ENCODE measurements around the gene CKAP4.
A peak's percentile ranks its signal among the peaks of the same experiment; 100 is the strongest.

Gene CKAP4

DNA sequence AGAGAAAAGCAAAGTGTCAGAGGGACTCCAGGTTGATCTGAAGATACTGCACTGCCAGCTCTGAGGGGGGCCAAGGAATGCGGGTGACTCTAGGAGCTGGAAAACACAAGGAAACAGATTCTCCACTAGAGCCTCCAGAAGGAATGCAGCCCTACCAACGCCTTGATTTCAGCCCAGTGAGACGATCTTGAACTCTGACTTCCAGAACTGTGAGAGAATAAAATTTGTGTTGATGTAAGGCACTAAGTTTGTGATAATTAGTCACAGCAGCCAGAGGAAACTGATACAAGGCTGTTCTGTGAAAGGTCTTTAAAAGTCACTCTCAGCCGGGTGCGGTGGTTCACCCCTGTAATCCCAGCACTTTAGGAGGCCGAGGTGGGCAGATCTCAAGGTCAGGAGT lies 34.2 kb downstream of the CKAP4 start:
- no peaks in the 10 kb centered on the region for H3K4me1 ChIP-seq (ENCODE audit: control insufficient read depth in 5 of 5, insufficient read depth in 5 of 5, low read length in 5 of 5)
- H3K27ac ChIP-seq (ENCODE audit: low read depth, low read length): no peak overlapping the region
- no peak overlapping the region for H3K4me3 ChIP-seq (ENCODE audit: low read depth in 1 of 5, low read length in 5 of 5)
- no peak overlapping the region for H3K9ac ChIP-seq (ENCODE audit: low read length in 5 of 5)
- no peaks in the 10 kb centered on the region for H3K36me3 ChIP-seq (ENCODE audit: control insufficient read depth in 5 of 5, insufficient read depth in 5 of 5, low read length in 5 of 5)
- H3K9me3 ChIP-seq (ENCODE audit: control insufficient read depth in 5 of 5, low read length in 5 of 5): peaks cover 0 to 10% (median 8%) of the 10 kb centered on the region in 5 donors
- no peaks in the 10 kb centered on the region for H3K27me3 ChIP-seq (ENCODE audit: control insufficient read depth in 5 of 5, insufficient read depth in 4 of 5, low read length in 5 of 5)

DNA sequence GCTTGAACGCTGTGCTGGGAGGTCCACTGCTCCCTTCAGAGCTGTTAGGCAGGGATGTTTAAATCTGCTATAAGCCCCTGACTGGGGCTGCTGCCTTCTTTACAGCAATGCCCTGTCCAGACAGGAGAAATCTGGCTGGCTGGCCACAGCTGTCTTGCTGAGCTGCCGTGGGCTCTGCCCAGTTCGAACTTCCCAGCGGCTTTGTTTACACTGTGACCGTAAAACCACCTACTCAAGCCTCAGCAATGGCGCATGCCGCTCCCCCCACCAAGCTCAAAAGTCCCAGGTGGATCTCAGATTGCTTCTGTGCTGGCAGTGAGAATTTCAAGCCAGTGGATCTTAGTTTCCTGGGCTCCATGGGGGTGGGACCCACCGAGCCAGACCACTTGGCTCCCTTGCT lies 35.8 kb downstream of the CKAP4 start:
- H3K4me3 ChIP-seq (ENCODE audit: low read depth in 1 of 5, low read length in 5 of 5): no peak overlapping the region
- no peaks in the 10 kb centered on the region for H3K4me1 ChIP-seq (ENCODE audit: control insufficient read depth in 5 of 5, insufficient read depth in 5 of 5, low read length in 5 of 5)
- no peak overlapping the region for H3K27ac ChIP-seq (ENCODE audit: low read depth, low read length)
- no peak overlapping the region for H3K9ac ChIP-seq (ENCODE audit: low read length in 5 of 5)
- H3K27me3 ChIP-seq (ENCODE audit: control insufficient read depth in 5 of 5, insufficient read depth in 4 of 5, low read length in 5 of 5): no peaks in the 10 kb centered on the region
- no peaks in the 10 kb centered on the region for H3K9me3 ChIP-seq (ENCODE audit: control insufficient read depth in 5 of 5, low read length in 5 of 5)
- H3K36me3 ChIP-seq (ENCODE audit: control insufficient read depth in 5 of 5, insufficient read depth in 5 of 5, low read length in 5 of 5): no peaks in the 10 kb centered on the region

DNA sequence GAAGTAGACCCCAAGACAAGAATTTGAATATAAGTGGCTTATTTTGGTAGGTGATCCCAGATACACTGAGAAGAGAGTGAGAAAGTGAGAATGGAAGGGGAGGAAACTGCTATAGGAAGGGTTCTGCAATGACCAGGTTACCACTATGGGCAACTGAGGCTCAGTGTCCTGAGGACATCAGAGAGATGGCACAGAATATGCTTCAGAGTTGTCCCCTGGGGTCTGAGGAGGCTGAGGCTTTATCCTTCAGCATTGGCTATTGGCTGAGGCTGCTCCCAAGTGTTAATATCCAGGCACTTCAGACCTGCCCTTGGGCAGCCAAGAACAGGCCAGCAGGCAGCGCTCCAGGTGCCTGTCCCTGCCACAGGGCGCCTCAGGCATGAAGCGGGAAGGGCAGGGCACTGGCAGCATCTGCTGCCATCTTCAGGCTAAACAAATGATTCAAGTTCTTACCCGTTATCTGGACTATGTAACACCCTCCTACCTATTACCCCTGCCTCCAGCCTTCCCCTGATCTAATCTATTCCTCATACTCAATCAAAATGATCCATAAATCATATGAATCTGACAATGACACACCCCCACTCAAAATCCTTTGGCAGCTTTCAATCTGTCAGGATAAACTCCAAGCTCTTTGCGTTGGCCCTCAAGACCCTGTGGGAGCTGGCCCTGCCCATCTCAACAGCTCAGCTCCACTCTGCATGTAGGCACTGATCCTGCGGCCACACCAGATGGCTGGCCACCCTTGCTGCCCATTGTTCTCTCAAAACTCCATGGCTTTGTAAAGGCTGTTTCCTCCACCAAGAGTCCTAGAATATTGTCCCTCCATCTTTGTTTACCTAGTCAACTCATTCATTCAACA lies 42.4 kb downstream of the CKAP4 start:
- no peak overlapping the region for H3K27ac ChIP-seq (ENCODE audit: low read depth, low read length)
- no peaks in the 10 kb centered on the region for H3K27me3 ChIP-seq (ENCODE audit: control insufficient read depth in 5 of 5, insufficient read depth in 4 of 5, low read length in 5 of 5)
- H3K4me3 ChIP-seq (ENCODE audit: low read depth in 1 of 5, low read length in 5 of 5): no peak overlapping the region
- peaks cover 0 to 3% (median 0%) of the 10 kb centered on the region in 5 donors for H3K9me3 ChIP-seq (ENCODE audit: control insufficient read depth in 5 of 5, low read length in 5 of 5)
- no peaks in the 10 kb centered on the region for H3K36me3 ChIP-seq (ENCODE audit: control insufficient read depth in 5 of 5, insufficient read depth in 5 of 5, low read length in 5 of 5)
- H3K4me1 ChIP-seq (ENCODE audit: control insufficient read depth in 5 of 5, insufficient read depth in 5 of 5, low read length in 5 of 5): no peaks in the 10 kb centered on the region
- no peak overlapping the region for H3K9ac ChIP-seq (ENCODE audit: low read length in 5 of 5)

DNA sequence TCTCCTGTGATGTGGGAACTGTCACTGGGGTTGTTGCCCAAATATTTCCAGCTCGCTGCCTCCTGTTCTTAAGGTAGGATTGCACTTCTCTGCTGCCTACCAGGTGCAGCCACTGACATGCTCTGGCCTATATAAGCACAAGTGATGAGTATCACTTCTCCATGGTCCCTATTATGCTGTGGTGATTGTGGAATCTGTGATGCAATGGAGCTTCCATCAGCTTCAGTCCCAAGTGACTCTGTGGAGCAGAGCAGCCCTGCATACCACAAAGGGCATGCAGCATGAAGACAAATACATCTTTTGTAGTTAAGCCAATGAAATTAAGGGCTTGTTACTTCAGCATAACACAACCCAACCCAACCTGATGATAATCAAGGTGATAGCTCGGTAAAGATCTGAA lies 43.5 kb downstream of the CKAP4 start:
- Histone ChIP-seq H3K9me3 (ENCODE audit: control insufficient read depth in 5 of 5, low read length in 5 of 5) (peaks cover 0 to 3% (median 0%) of the 10 kb centered on the region in 5 donors), H3K4me3 (ENCODE audit: low read depth in 1 of 5, low read length in 5 of 5) (no peak overlapping the region), H3K27ac (ENCODE audit: low read depth, low read length) (no peak overlapping the region), H3K27me3 (ENCODE audit: control insufficient read depth in 5 of 5, insufficient read depth in 4 of 5, low read length in 5 of 5) (no peaks in the 10 kb centered on the region), H3K9ac (ENCODE audit: low read length in 5 of 5) (no peak overlapping the region), H3K36me3 (ENCODE audit: control insufficient read depth in 5 of 5, insufficient read depth in 5 of 5, low read length in 5 of 5) (no peaks in the 10 kb centered on the region), H3K4me1 (ENCODE audit: control insufficient read depth in 5 of 5, insufficient read depth in 5 of 5, low read length in 5 of 5) (no peaks in the 10 kb centered on the region)

DNA sequence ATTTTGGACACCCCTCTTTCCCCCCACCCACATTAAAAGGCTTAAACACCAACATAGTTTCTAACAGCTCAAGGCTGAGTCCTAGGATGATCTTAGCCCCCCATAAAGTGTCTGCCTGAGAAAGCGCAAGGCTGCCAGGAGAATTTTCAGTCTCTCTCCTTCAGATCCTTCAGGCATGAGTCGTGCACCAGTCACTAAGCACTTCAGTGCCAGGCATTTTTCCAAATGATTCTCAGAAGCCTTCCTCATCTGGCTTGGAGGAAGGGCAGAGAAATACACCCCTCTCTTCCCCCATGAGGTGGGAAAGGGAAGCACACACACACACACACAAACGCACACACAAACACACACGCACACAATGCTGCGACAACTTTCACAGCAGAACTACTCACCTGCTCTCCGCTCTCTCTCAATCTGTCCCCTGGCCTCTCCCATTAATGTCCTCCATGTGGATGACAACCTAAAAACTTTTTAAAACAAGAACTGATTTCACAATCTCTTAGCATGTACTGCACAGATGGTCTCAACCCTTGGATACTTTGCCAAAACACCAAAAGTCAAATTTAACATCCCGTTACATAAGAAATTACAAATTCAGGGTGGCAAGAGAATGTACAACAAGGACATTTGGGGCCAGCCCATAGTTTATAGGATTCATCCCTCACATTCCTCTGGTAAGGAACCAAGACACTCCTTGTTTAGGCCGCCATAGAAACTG lies 49.8 kb downstream of the CKAP4 start:
- Histone ChIP-seq H3K4me1 (ENCODE audit: control insufficient read depth in 5 of 5, insufficient read depth in 5 of 5, low read length in 5 of 5) (peaks cover 0 to 49% (median 38%) of the 10 kb centered on the region in 5 donors), H3K27ac (ENCODE audit: low read depth, low read length) (no peak overlapping the region), H3K27me3 (ENCODE audit: control insufficient read depth in 5 of 5, insufficient read depth in 4 of 5, low read length in 5 of 5) (no peaks in the 10 kb centered on the region), H3K4me3 (ENCODE audit: low read depth in 1 of 5, low read length in 5 of 5) (no peak overlapping the region), H3K9ac (ENCODE audit: low read length in 5 of 5) (no peak overlapping the region), H3K36me3 (ENCODE audit: control insufficient read depth in 5 of 5, insufficient read depth in 5 of 5, low read length in 5 of 5) (no peaks in the 10 kb centered on the region), H3K9me3 (ENCODE audit: control insufficient read depth in 5 of 5, low read length in 5 of 5) (no peaks in the 10 kb centered on the region)

DNA sequence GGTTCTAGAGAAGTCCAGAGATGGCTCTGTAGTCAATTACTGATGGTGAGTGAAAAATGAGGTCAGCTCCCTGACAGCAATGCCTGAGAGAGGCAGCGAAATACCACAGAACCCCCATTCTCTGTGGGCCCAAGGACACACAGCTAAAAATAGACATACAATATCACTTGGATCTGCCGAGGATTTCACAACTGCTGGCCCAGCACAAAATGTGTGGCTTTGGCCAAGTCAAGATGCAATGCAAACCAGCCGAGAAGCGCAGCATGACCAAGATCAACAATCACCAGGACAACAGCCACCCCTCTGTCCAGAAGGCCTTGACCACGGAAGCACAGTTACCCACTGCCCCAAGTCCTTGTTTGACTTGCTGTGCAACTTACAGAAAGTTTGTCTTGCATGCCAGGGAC lies 52.2 kb downstream of the CKAP4 start:
- H3K9me3 ChIP-seq (ENCODE audit: control insufficient read depth in 5 of 5, low read length in 5 of 5): no peaks in the 10 kb centered on the region
- peaks cover 0 to 56% (median 41%) of the 10 kb centered on the region in 5 donors for H3K4me1 ChIP-seq (ENCODE audit: control insufficient read depth in 5 of 5, insufficient read depth in 5 of 5, low read length in 5 of 5)
- no peak overlapping the region for H3K4me3 ChIP-seq (ENCODE audit: low read depth in 1 of 5, low read length in 5 of 5)
- H3K27me3 ChIP-seq (ENCODE audit: control insufficient read depth in 5 of 5, insufficient read depth in 4 of 5, low read length in 5 of 5): no peaks in the 10 kb centered on the region
- no peak overlapping the region for H3K9ac ChIP-seq (ENCODE audit: low read length in 5 of 5)
- no peaks in the 10 kb centered on the region for H3K36me3 ChIP-seq (ENCODE audit: control insufficient read depth in 5 of 5, insufficient read depth in 5 of 5, low read length in 5 of 5)
- peak overlapping the region; percentile 92 for H3K27ac ChIP-seq (ENCODE audit: low read depth, low read length)

DNA sequence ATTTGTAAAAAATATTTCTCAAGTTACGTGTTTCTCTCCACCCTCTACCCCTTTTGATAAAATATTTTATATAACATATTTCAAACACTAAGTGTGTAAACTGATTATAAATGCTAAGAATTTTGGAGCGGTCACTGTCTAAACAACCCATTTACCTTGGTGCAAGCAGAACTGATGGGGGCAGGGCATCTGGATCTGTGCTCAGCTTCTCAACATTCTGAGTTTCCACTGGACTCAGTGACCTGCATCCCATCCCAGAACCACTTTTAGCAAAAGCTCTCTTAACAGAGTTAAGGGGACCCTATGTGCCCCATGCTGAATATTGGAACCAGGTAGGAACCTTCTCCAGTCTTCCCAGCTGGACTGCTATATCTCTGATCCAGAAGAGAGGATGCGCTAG lies 53.5 kb downstream of the CKAP4 start:
- Histone ChIP-seq H3K4me3 (ENCODE audit: low read depth in 1 of 5, low read length in 5 of 5) (no peak overlapping the region), H3K27ac (ENCODE audit: low read depth, low read length) (peak overlapping the region; percentile 92)

DNA sequence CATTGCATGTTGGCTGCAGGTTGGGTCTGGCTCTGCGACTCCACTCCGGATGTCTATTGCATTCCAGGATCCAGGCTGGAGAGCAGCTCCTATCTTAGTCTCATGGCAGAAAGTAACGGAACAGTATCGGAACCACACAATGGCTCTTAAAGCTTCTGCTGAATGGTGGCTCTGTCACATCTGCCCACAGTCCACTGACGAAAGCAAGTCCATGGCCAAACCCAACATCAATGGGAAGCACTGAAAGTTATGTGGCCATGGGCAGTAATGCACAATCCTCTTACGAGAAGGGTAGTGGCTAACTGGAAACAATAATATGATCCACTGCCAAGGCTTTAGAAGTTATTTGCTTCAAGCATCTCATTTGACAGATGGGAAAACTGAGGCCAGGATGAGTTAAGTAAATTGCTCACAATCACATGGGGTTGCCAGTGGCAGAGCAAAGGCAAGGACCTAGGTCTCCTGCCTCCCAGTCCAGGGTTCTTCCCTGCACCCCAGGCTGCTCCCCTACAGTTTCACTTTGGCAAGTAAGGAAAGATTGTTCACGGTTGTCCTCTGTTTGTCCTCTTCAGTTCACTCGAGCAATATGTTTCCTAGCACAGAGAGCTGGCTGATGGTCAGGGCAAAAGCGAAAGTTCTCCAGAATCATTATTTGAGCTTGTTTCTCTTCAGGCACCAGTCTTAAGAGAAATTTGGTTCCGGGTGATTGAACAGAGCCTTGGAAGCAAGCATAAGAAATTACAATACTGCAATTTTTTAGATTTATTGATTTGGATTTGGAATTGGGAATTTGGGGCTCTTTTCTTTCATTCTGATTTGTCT lies 54.2 kb downstream of the CKAP4 start:
- H3K9ac ChIP-seq (ENCODE audit: low read length in 5 of 5): no peak overlapping the region
- H3K36me3 ChIP-seq (ENCODE audit: control insufficient read depth in 5 of 5, insufficient read depth in 5 of 5, low read length in 5 of 5): no peaks in the 10 kb centered on the region
- no peaks in the 10 kb centered on the region for H3K9me3 ChIP-seq (ENCODE audit: control insufficient read depth in 5 of 5, low read length in 5 of 5)
- H3K27ac ChIP-seq (ENCODE audit: low read depth, low read length): no peak overlapping the region
- peak overlapping the region in 1 of 5 donors; percentile 11 for H3K4me3 ChIP-seq (ENCODE audit: low read depth in 1 of 5, low read length in 5 of 5)
- H3K4me1 ChIP-seq (ENCODE audit: control insufficient read depth in 5 of 5, insufficient read depth in 5 of 5, low read length in 5 of 5): peaks cover 0 to 61% (median 41%) of the 10 kb centered on the region in 5 donors
- H3K27me3 ChIP-seq (ENCODE audit: control insufficient read depth in 5 of 5, insufficient read depth in 4 of 5, low read length in 5 of 5): no peaks in the 10 kb centered on the region

More for the DNA sequence above, 53.5 kb downstream of the CKAP4 start:
- H3K36me3 ChIP-seq (ENCODE audit: control insufficient read depth in 5 of 5, insufficient read depth in 5 of 5, low read length in 5 of 5): no peaks in the 10 kb centered on the region
- no peaks in the 10 kb centered on the region for H3K27me3 ChIP-seq (ENCODE audit: control insufficient read depth in 5 of 5, insufficient read depth in 4 of 5, low read length in 5 of 5)
- H3K4me1 ChIP-seq (ENCODE audit: control insufficient read depth in 5 of 5, insufficient read depth in 5 of 5, low read length in 5 of 5): peaks cover 0 to 60% (median 41%) of the 10 kb centered on the region in 5 donors
- H3K9ac ChIP-seq (ENCODE audit: low read length in 5 of 5): no peak overlapping the region
- no peaks in the 10 kb centered on the region for H3K9me3 ChIP-seq (ENCODE audit: control insufficient read depth in 5 of 5, low read length in 5 of 5)

DNA sequence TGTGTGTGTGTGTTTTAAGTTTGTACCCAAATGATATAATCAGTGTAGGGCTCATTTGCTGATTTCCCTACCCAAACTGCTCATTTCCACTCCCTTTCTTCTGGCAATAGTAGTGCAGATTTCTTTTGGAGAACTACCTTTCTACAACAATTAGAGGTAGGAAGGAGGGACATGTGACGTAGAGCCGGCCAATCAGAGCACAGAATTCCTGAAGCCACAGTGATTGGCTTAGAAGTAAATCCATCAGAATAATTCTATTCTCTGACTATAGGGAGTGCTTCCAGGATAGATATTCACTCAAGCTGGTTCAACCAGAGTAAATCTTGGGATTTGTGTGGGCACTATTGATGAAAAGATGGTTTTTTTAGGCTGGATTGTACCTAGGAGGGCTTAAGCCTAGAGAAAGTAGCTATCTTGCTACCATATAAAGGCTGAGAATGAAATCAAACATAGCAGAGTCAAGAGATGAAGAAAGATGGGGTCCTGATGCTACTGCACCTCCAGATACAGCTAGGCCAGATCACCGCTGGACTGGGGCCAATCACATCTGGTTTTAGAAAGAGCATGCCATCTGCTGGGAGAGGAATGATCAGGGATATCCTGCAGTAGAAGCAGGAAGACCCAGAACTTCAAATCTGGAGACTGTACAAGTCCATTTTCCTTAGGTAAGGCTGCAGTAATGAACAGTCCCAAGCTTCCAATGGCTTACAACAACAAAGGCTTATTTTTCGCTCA lies 55.0 kb downstream of the CKAP4 start:
- Histone ChIP-seq H3K27me3 (ENCODE audit: control insufficient read depth in 5 of 5, insufficient read depth in 4 of 5, low read length in 5 of 5) (peaks cover 0 to 3% (median 0%) of the 10 kb centered on the region in 5 donors), H3K4me1 (ENCODE audit: control insufficient read depth in 5 of 5, insufficient read depth in 5 of 5, low read length in 5 of 5) (peaks cover 0 to 60% (median 41%) of the 10 kb centered on the region in 5 donors), H3K36me3 (ENCODE audit: control insufficient read depth in 5 of 5, insufficient read depth in 5 of 5, low read length in 5 of 5) (no peaks in the 10 kb centered on the region), H3K9me3 (ENCODE audit: control insufficient read depth in 5 of 5, low read length in 5 of 5) (no peaks in the 10 kb centered on the region), H3K27ac (ENCODE audit: low read depth, low read length) (no peak overlapping the region), H3K9ac (ENCODE audit: low read length in 5 of 5) (no peak overlapping the region), H3K4me3 (ENCODE audit: low read depth in 1 of 5, low read length in 5 of 5) (no peak overlapping the region)
